Right renal pelvis (tissue), 4 donors: ENCODE results near the gene MCOLN3. TPM values are rescaled to one million over a fixed set of nuclear protein-coding genes. Genes with fewer than 3 reads are reported as not detected.
"Not testable (repeated sequence)": the region's sequence is repeated elsewhere in the genome, so short reads cannot be mapped to it uniquely, and the experiment has no call there.

Experiments used
- DNase-seq, 4 donors: peaks; one replicate each; pipeline ENCODE4 v3.0.0-alpha.2; 2013; ENCODE audit warnings: low read depth in 4 of 4, low spot score in 3 of 4, missing footprints in 1 of 4
- polyA plus RNA-seq, 4 donors: library from polyadenylated mRNA; unstranded; fragments of 120-200 nt; gene quantifications; one replicate each; pipeline ENCODE4 v1.2.1, GENCODE V29; 2013; ENCODE audit not compliant: insufficient read length in 4 of 4

MCOLN3 gene
- polyA plus RNA-seq, 4 donors = 5.7 to 10.0 (median 8.6) TPM

DNA sequence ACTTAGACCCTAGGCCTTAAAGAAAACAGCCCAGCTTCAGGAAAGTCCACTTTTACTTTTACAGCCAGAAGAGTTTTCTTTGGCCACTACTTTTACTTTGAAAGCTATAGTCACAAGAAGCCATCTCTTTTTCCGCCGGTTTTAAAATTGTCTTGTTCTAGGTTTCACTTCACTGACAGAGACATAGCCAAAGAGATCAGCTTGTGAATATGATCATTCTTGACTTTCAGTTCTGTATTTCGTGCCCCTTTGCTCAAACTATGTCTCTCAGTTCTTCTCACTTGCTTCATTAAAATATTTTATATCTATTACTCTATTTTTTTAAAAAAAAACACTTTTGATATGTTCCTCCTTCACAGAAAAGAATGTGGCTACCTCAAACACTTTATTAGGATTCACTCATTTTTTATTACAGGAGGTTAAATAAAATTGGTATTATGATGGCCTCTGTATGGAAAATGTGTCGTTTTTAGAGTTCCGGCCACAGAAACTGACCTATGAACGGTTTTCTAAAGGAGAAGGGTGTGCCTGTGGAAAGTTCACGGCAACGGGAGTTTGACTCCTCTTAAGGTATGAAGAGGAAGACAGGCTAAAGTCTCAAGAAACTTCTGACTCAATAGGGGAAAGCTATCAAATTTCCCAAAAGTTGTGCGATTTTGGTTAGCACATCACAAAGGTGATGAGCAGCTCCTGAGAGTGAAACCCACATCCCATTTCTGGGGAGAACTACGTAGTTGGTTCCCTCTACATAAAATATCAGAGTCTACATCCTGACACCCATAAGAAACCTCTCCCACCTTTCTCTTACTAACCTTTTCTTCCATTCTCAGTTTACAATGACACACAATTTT, 52.6 kb downstream of the MCOLN3 start:
- DNase-seq = no peak

- DNase-seq = no peak
These were observed 57.0 kb downstream of the MCOLN3 start for GRCh38 chr1:84991097-84991920.

- DNase-seq = no peak
These were observed 59.7 kb downstream of the MCOLN3 start for GRCh38 chr1:84988588-84988987.

DNA sequence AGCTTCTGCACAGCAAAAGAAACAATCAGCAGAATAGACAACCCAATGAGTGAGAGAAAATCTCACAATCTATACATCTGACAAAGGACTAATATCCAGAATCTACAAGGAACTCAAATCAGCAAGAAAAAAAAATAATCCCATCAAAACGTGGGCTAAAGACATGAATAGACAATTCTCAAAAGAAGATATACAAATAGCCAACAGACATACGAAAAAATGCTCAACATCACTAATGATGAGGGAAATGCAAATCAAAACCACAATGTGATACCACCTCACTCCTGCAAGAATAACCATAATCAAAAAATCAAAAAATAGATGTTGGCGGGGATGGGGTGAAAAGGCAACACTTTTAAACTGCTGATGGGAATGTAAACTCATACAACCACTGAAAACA, 61.7 kb downstream of the MCOLN3 start:
- not testable (repeated sequence) for DNase-seq

DNA sequence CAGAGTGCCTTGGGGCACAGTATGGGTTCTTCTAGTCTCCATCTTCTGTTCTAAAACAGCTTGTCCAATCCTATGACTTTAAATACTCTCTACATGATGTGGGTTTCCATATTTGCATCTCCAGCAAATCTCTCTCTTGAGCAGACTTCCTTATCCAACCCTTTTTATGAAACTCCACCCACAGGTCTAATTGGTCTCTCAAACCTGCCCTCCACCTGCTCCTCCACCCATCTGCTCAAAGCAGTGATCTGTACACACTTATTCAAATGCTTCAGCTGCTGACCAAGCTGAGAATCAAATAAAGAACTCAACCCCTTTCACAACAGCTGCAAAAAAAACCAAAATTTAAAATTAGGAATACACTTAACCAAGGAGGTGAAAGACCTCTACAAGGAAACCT, 62.9 kb downstream of the MCOLN3 start:
- no peak for DNase-seq

- DNase-seq = no peak
These were observed 65.9 kb downstream of the MCOLN3 start for GRCh38 chr1:84982395-84982794.

GRCh38 chr1:84975035-84975434, 73.3 kb downstream of the MCOLN3 start:
- DNase-seq = no peak

DNA sequence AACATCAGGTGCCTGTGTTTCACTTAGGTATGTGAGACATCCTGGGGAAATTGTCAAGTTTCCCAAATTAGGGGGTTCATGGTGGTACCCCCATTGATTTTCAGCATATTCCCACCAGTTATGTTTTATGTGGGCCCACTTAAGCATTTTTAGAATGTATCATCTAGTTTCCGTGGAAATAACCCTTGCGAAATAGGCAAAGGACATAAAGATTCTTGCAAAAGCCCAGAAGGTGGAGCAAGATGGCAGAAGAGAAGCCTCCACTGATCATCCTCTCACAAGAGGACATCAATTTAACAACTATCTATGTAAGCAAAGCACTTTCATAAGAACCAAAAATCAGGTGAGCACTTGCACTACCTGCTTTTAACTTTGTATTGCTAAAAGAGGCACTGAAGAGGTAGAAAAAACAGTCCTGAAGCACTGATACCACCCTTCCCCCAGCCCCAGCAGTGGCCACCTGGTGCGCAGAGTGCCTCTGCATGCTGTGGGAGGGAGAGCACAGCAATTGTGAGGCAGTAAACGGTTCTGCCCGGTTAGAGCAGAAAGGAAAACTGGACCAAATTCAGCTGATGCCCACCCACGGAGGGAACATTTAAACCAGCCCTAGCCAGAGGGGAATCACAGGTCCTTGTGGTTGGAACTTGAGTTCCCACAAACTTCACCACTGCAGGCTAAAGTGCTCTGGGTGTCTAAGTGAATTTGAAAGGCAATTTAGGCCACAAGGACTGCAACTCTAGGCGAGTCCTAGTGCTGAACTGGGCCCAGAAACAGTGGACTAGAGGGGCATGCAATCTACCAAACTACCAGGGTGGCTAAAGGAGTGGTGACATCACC, 74.6 kb downstream of the MCOLN3 start:
- DNase-seq = no peak

DNA sequence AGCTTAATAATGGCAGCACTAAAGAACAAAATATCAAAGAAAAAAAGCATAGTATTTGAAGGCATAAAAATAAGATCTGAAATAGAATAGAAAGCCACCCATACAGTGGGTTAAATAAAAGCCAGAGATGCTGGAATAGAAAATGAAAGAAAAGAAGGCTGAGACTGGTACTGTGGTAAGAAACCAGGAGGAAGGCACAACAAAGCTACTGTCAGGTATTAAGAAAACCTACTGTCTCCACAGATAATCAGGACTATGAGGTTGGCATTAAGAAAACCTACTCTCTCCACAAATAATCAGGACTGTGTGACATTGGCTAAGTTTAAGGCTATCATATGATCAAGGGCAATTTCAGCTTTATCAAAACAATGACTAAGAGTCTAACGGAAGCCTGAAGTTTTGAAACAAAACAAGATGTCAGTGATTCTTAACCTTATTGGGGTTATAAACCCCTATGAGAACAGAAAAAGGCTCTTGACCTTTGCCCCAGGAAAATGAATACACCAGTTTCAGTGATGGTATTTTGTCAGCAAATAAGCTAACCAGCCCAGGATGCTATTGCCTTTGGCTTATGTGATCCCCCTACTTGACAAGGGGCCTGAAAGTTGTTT, 75.8 kb downstream of the MCOLN3 start:
- no peak for DNase-seq

DNA sequence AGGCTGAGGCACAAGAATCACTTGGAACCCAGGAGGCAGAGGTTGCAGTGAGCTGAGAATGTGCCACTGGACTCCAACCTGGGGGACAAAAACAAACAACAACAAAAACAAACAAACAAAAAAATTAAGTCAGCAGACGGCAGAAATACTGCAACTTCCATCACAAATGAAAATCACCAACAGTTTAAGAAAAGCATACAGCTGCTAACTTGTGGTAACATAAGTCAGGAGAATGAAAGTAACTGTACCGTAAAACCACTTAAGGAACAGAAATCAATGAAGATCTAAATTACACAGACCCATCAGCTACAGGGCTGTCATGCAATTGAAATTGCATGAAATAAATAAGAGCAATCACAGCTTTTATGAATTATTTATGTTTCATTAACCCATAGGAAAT, 76.3 kb downstream of the MCOLN3 start:
- DNase-seq = no peak

GRCh38 chr1:84969489-84970250, 78.6 kb downstream of the MCOLN3 start:
- DNase-seq = no peak

DNA sequence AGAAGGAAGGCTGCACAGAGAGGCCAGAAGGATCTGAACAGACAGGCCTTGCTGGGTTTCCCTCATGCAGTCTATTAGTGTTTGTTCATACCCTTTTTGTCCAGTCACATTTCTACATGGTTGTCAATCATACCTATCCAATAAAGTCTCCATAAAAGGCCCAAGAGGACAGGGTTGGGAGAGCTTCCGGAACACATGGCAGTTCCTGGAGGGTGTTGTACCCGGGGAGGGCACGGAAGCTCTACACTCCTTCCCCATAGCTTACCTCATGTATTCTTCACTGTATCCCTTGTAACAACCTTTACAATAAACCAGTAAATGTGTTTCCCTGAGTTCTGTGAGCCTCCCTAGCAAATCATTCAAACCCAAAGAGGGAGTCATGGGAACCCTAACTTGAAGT, 79.4 kb downstream of the MCOLN3 start:
- no peak for DNase-seq

DNA sequence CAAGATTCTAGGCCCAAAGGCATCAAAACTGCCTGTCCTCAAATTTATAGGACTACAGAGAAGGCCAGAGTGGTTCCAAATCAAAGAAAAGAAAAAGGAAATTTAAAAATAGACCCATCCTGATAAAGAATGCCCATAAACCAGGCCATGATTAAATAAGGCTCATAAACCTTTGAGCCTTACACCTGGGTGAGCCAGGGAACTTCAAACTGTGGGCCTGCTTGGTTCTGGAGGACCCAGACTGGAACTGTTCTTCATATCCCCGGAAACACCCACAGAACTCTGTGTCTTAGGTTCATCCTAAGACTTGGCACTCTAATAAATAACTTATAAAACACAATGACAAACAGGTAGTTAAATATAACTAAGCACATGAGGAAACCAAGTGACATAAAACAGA, 80.2 kb downstream of the MCOLN3 start:
- DNase-seq = no peak

Other genes with a start within 250 kb of the MCOLN3 start
- 1 to 10 TPM; 1.1 to 2.1 (median 1.2) TPM for gene LPAR3, start 155.3 kb downstream of the MCOLN3 start, polyA plus RNA-seq
- gene MCOLN2, start 51.4 kb downstream of the MCOLN3 start, polyA plus RNA-seq = 1 to 10 TPM in 1 of 4 donors, under 1 TPM in 3; 0.29 to 1.4 (median 0.62) TPM
- gene SYDE2, start 152.5 kb upstream of the MCOLN3 start, polyA plus RNA-seq = 10 to 100 TPM in 2 of 4 donors, 1 to 10 TPM in 2; 8.8 to 10.6 (median 9.8) TPM
- 10 to 100 TPM; 42.7 to 45.1 (median 44.3) TPM for gene C1orf52, start 211.2 kb upstream of the MCOLN3 start, polyA plus RNA-seq
- 10 to 100 TPM; 21.8 to 29.3 (median 24.4) TPM for gene BCL10, start 228.1 kb upstream of the MCOLN3 start, polyA plus RNA-seq